H1 (cell line): Measurements from ENCODE around the gene WDR4. TPM values are rescaled to one million over a fixed set of nuclear protein-coding genes. Genes with fewer than 3 reads are reported as not detected.

Experiments used
- CTCF ChIA-PET: fragments of 300-600 bp; sonication (Branson Sonifier 250); formaldehyde crosslinking; loops from one replicate; lab custom pipeline; 2021; ENCODE audit not compliant: partially characterized antibody; lab: Charles Lee
- POLR2A ChIA-PET: fragments of 300-600 bp; sonication (Branson Sonifier 250); formaldehyde crosslinking; loops from one replicate; lab custom pipeline; 2021; ENCODE audit warnings: inconsistent platforms; ENCODE audit not compliant: partially characterized antibody; lab: Charles Lee
- DNase-seq, 2 experiments: peaks; one replicate each; pipeline versions ENCODE4 v3.0.0 to v3.0.0-alpha.2; 2010 to 2022; ENCODE audit warnings: low spot score in 2 of 2, low read depth in 1 of 2, mixed read lengths in 1 of 2
- FAIRE-seq: peaks from 2 replicates; lab custom pipeline; 2011; peaks lifted over from hg19 to GRCh38; lab: Jason Lieb, UNC
- H2AFZ ChIP-seq: 2 replicates; pipeline ENCODE4 v1.8.1; 2012; ENCODE audit warnings: low read length, inconsistent platforms
- H2AK5ac ChIP-seq: 2 replicates; pipeline ENCODE4 v1.6.1; 2013; ENCODE audit warnings: low read depth, low read length
- H2BK120ac ChIP-seq: replicated peaks from 2 replicates; pipeline ENCODE3; 2013; ENCODE audit warnings: low read depth, low read length, inconsistent platforms
- H2BK12ac ChIP-seq: 2 replicates; pipeline ENCODE4 v1.6.1; 2013; ENCODE audit warnings: low read depth, low read length
- H2BK15ac ChIP-seq: 2 replicates; pipeline ENCODE4 v1.6.1; 2013; ENCODE audit warnings: low read length
- H2BK20ac ChIP-seq: 2 replicates; pipeline ENCODE4 v1.6.1; 2013; ENCODE audit warnings: low read length
- H2BK5ac ChIP-seq: 2 replicates; pipeline ENCODE4 v1.6.1; 2013; ENCODE audit warnings: low read depth, low read length
- H3K14ac ChIP-seq: 2 replicates; pipeline ENCODE4 v1.6.1; 2013; ENCODE audit warnings: inconsistent platforms; ENCODE audit not compliant: insufficient read length
- H3K18ac ChIP-seq: 2 replicates; pipeline ENCODE4 v1.6.1; 2013; ENCODE audit warnings: low read length; ENCODE audit errors: extremely low read depth
- H3K23ac ChIP-seq: 2 replicates; pipeline ENCODE4 v1.6.1; 2013; ENCODE audit warnings: inconsistent platforms; ENCODE audit not compliant: insufficient read length
- H3K23me2 ChIP-seq: 2 replicates; pipeline ENCODE4 v1.6.1; 2013; ENCODE audit warnings: low read depth, low read length
- H3K27ac ChIP-seq: 2 replicates; pipeline ENCODE4 v1.6.1; 2011; ENCODE audit warnings: low read depth, low read length, inconsistent platforms
- H3K27me3 ChIP-seq, 4 experiments: replicated peaks in 1 of 4; 1 replicate in 1 of 4; 2 replicates in 3 of 4; pipeline versions ENCODE4 v1.6.1 to v1.8.1; 2011 to 2013; ENCODE audit warnings: low read length in 3 of 4, mild to moderate bottlenecking in 3 of 4, inconsistent platforms in 2 of 4, mixed read lengths in 2 of 4, moderate library complexity in 1 of 4; ENCODE audit not compliant: control insufficient read depth in 3 of 4, insufficient read depth in 3 of 4; ENCODE audit errors: extremely low read depth in 1 of 4
- H3K36me3 ChIP-seq, 4 experiments: 2 replicates each; pipeline versions ENCODE4 v1.6.1 to v1.8.1; 2011 to 2013; ENCODE audit warnings: mild to moderate bottlenecking in 4 of 4, low read length in 3 of 4, moderate library complexity in 2 of 4, control low read depth in 1 of 4, inconsistent platforms in 1 of 4; ENCODE audit not compliant: insufficient read depth in 4 of 4, control insufficient read depth in 2 of 4
- H3K4ac ChIP-seq: replicated peaks from 2 replicates; pipeline ENCODE3; 2013; ENCODE audit warnings: low read length, low read depth, mixed read lengths, inconsistent platforms; ENCODE audit not compliant: insufficient read length
- H3K4me1 ChIP-seq, 4 experiments: replicated peaks in 1 of 4; 1 replicate in 1 of 4; 2 replicates in 3 of 4; pipeline versions ENCODE4 v1.6.1 to v1.8.1; 2011 to 2013; ENCODE audit warnings: low read length in 3 of 4, inconsistent platforms in 2 of 4, mixed read lengths in 1 of 4; ENCODE audit not compliant: insufficient read depth in 4 of 4, control insufficient read depth in 3 of 4
- H3K4me2 ChIP-seq, 2 experiments: 2 replicates each; pipeline versions ENCODE4 v1.6.1 to v1.8.1; 2011 to 2013; ENCODE audit warnings: low read depth in 2 of 2, low read length in 2 of 2, control low read depth in 1 of 2, inconsistent platforms in 1 of 2, mild to moderate bottlenecking in 1 of 2; ENCODE audit not compliant: insufficient read depth in 1 of 2
- H3K4me3 ChIP-seq, 4 experiments: fragments of 200-600, 300-600 bp in 1 of 4; sonication (generic), shearing (Covaris generic), sonication (Bioruptor Twin) in 1 of 4; 2 replicates each; pipeline versions ENCODE4 v1.5.1 to v1.8.1; 2011 to 2016; ENCODE audit warnings: low read length in 4 of 4, low read depth in 3 of 4, control low read depth in 2 of 4, inconsistent platforms in 2 of 4, mild to moderate bottlenecking in 2 of 4, mixed read lengths in 1 of 4, moderate library complexity in 1 of 4; ENCODE audit not compliant: insufficient read depth in 2 of 4; ENCODE audit errors: extremely low read depth in 1 of 4
- H3K56ac ChIP-seq: replicated peaks from 2 replicates; pipeline ENCODE3; 2013; ENCODE audit warnings: low read depth, mild to moderate bottlenecking, mixed read lengths, low read length, inconsistent platforms; ENCODE audit not compliant: insufficient read length
- H3K79me1 ChIP-seq: 2 replicates; pipeline ENCODE4 v1.6.1; 2013; ENCODE audit warnings: low read depth, low read length, control low read depth
- H3K79me2 ChIP-seq, 2 experiments: 2 replicates each; pipeline versions ENCODE4 v1.6.1 to v1.8.1; 2012 to 2013; ENCODE audit warnings: low read length in 2 of 2, mild to moderate bottlenecking in 2 of 2, inconsistent platforms in 1 of 2; ENCODE audit not compliant: insufficient read depth in 2 of 2, control insufficient read depth in 1 of 2
- H3K9ac ChIP-seq, 4 experiments: replicated peaks in 1 of 4; 1 replicate in 1 of 4; 2 replicates in 3 of 4; pipeline versions ENCODE4 v1.6.1 to v1.8.1; 2011 to 2013; ENCODE audit warnings: low read depth in 3 of 4, low read length in 3 of 4, control low read depth in 2 of 4, mild to moderate bottlenecking in 2 of 4, moderate library complexity in 2 of 4, inconsistent platforms in 1 of 4; ENCODE audit errors: extremely low read depth in 1 of 4
- H3K9me3 ChIP-seq, 2 experiments: 2 replicates each; pipeline versions ENCODE4 v1.6.1 to v1.8.1; 2012 to 2013; ENCODE audit warnings: mild to moderate bottlenecking in 2 of 2, moderate library complexity in 2 of 2, control low read depth in 1 of 2, inconsistent platforms in 1 of 2, low read depth in 1 of 2, low read length in 1 of 2, mixed read lengths in 1 of 2; ENCODE audit not compliant: insufficient read depth in 2 of 2
- H4K20me1 ChIP-seq, 2 experiments: replicated peaks in 1 of 2; 2 replicates each; pipeline versions ENCODE3 to v1.8.1; 2011 to 2013; ENCODE audit warnings: inconsistent platforms in 2 of 2, low read length in 2 of 2, mild to moderate bottlenecking in 1 of 2; ENCODE audit not compliant: insufficient read depth in 2 of 2, control insufficient read depth in 1 of 2
- H4K5ac ChIP-seq: 2 replicates; pipeline ENCODE4 v1.6.1; 2013; ENCODE audit warnings: low read length, low read depth, mixed read lengths, inconsistent platforms; ENCODE audit not compliant: insufficient read length
- H4K8ac ChIP-seq: 2 replicates; pipeline ENCODE4 v1.8.0; 2013; ENCODE audit warnings: mild to moderate bottlenecking, moderate library complexity, low read length, inconsistent platforms; ENCODE audit not compliant: insufficient read depth; ENCODE audit errors: extremely low read depth
- H4K91ac ChIP-seq: replicated peaks from 2 replicates; pipeline ENCODE3; 2013; ENCODE audit warnings: low read length, mixed read lengths, inconsistent platforms; ENCODE audit not compliant: insufficient read length
- ASH2L ChIP-seq: fragments of 200-600, 300-600 bp; sonication (generic); IDR thresholded peaks from one replicate; pipeline ENCODE4 v1.7.1; 2017; ENCODE audit warnings: low read length
- ATF3 ChIP-seq: IDR thresholded peaks from 2 replicates; pipeline ENCODE4 v1.6.1; 2011; ENCODE audit warnings: low read depth, mild to moderate bottlenecking, low read length; ENCODE audit not compliant: insufficient read depth
- BACH1 ChIP-seq: IDR thresholded peaks from 2 replicates; pipeline ENCODE4 v1.6.1; 2012; ENCODE audit warnings: low read length, improper control_type of control experiment
- BCL11A ChIP-seq, 2 experiments: IDR thresholded peaks; one replicate each; pipeline ENCODE4 v1.6.1; 2011; ENCODE audit warnings: low read depth in 2 of 2, low read length in 2 of 2, mild to moderate bottlenecking in 2 of 2
- CEBPB ChIP-seq: IDR thresholded peaks from 2 replicates; pipeline ENCODE4 v1.6.1; 2012; ENCODE audit warnings: low read depth, low read length
- EGR1 ChIP-seq: IDR thresholded peaks from 2 replicates; pipeline ENCODE4 v1.6.1; 2011; ENCODE audit warnings: low read depth, low read length, borderline replicate concordance
- HDAC2 ChIP-seq, 2 experiments: fragments of 300-600 bp in 1 of 2; sonication (generic) in 1 of 2; IDR thresholded peaks; 2 replicates each; pipeline ENCODE4 v1.6.1; 2011 to 2012; ENCODE audit warnings: low read depth in 2 of 2, low read length in 2 of 2, mild to moderate bottlenecking in 2 of 2, moderate library complexity in 2 of 2, borderline replicate concordance in 1 of 2, inconsistent platforms in 1 of 2
- KDM4A ChIP-seq: IDR thresholded peaks from one replicate; pipeline ENCODE4 v1.7.1; 2012; ENCODE audit warnings: low read depth, mild to moderate bottlenecking, moderate library complexity, low read length, inconsistent platforms; ENCODE audit not compliant: severe bottlenecking
- MAFK ChIP-seq: IDR thresholded peaks from 2 replicates; pipeline ENCODE4 v1.6.1; 2012; ENCODE audit warnings: low read depth, mild to moderate bottlenecking, improper control_type of control experiment, low read length
- NRF1 ChIP-seq: IDR thresholded peaks from 2 replicates; pipeline ENCODE4 v1.6.1; 2011; ENCODE audit warnings: mild to moderate bottlenecking, low read depth, low read length, improper control_type of control experiment
- RBBP5 ChIP-seq: IDR thresholded peaks from 2 replicates; pipeline ENCODE4 v1.7.1; 2012; ENCODE audit warnings: low read depth, mild to moderate bottlenecking, inconsistent platforms, low read length, moderate library complexity, borderline replicate concordance
- ZNF274 ChIP-seq: IDR thresholded peaks from 2 replicates; pipeline ENCODE4 v1.7.0; 2012; ENCODE audit warnings: low read length, borderline replicate concordance; ENCODE audit errors: extremely low read depth
- WGBS, 2 experiments: shearing (Covaris generic) in 1 of 2; methylation state at CpG; one replicate each; pipeline versions ENCODE4 v1.1.6 to v1.1.7; 2013 to 2015; ENCODE audit warnings: low lambda C conversion rate in 2 of 2, mixed read lengths in 2 of 2, inconsistent platforms in 1 of 2, low coverage in 1 of 2, missing lambda C conversion rate in 1 of 2; ENCODE audit not compliant: insufficient replicate concordance in 2 of 2, insufficient coverage in 1 of 2, insufficient read length in 1 of 2; ENCODE audit errors: extremely low coverage in 1 of 2, missing lambda C conversion rate in 1 of 2; 5-methylcytosine and 5-hydroxymethylcytosine counted together
- polyA plus RNA-seq, 7 experiments: library from polyadenylated mRNA; depleted of rRNA in 3 of 7; stranded (reverse) in 5 of 7; unstranded in 2 of 7; fragments of >200 nt in 5 of 7; fragments of 200-250 nt in 2 of 7; gene quantifications; 1 replicate in 5 of 7; 2 replicates in 1 of 7; 4 replicates in 1 of 7; pipeline versions ENCODE4 v1.2.1 to v1.2.3, GENCODE V29; 2011 to 2013; ENCODE audit warnings: missing spikeins in 2 of 7, mixed read lengths in 2 of 7
- total RNA-seq: library from RNA; stranded (reverse); fragmentation: NEBNext Ultra II Directional; extraction: Animal tissue kit (Norgen Biotek cat#: 25700); gene quantifications from 2 replicates; pipeline ENCODE4 v1.2.1, GENCODE V29; 2021

WDR4 gene
- total and polyA plus RNA-seq, 2 of the 8 experiments (the other 6 are each of a cell fraction or from before 2014, with no cell fraction given): 28.9 to 47.8 TPM

GRCh38 chr21:42815217-42815616, 64.1 kb downstream of the WDR4 start:
- TF ChIP-seq NRF1 (no peak), RBBP5 (no peak), BACH1 (no peak), BCL11A (IDR thresholded peaks at IDR 0.05; ENCODE audit: low read depth in 2 of 2, low read length in 2 of 2) (no peak), MAFK (no peak), CEBPB (no peak), ASH2L (no peak), ATF3 (no peak), HDAC2 (IDR thresholded peaks at IDR 0.05; ENCODE audit: borderline replicate concordance in 1 of 2, low read depth in 2 of 2, low read length in 2 of 2) (no peak), KDM4A (no peak), EGR1 (no peak), ZNF274 (no peak)
- TF ChIP-seq, all 59 proteins: peak for 0
- no peak overlapping the region for H3K23ac ChIP-seq
- no peak overlapping the region for H2BK20ac ChIP-seq
- H3K23me2 ChIP-seq: no peaks in the 10 kb centered on the region; the same call in 1 of the 2 replicates
- H3K36me3 ChIP-seq: no peaks in the 10 kb centered on the region
- H3K4me3 ChIP-seq: no peak overlapping the region
- ChIA-PET CTCF (no interaction called here), POLR2A (interaction anchor here (0.8 kb wide), 1 partner anchor 99 kb away, joined by 3 read pairs; no protein-coding TSS in a partner anchor)
- H3K14ac ChIP-seq: no peak overlapping the region
- WGBS, 2 experiments: 81% methylated on average over 1 of the region's 1 CpG; no CpG with 5 or more reads in 1 of the 2 experiments
- no peaks in the 10 kb centered on the region for H3K79me2 ChIP-seq
- H2BK5ac ChIP-seq: no peak overlapping the region
- no peak overlapping the region for H2AK5ac ChIP-seq
- no peak overlapping the region for H2BK15ac ChIP-seq
- H3K4me2 ChIP-seq: no peak overlapping the region
- H3K4me1 ChIP-seq: no peaks in the 10 kb centered on the region
- H4K5ac ChIP-seq: no peak overlapping the region
- no peak overlapping the region for H2AFZ ChIP-seq
- no peak overlapping the region for H4K8ac ChIP-seq
- no peak for DNase-seq
- H2BK12ac ChIP-seq: no peak overlapping the region
- H3K27ac ChIP-seq: no peak overlapping the region
- H3K27me3 ChIP-seq: no peaks in the 10 kb centered on the region
- no peak overlapping the region for H2BK120ac ChIP-seq
- no peak overlapping the region for H3K4ac ChIP-seq
- no peaks in the 10 kb centered on the region for H3K79me1 ChIP-seq
- no peak overlapping the region for H3K18ac ChIP-seq
- H3K56ac ChIP-seq: no peak overlapping the region
- no peak overlapping the region for H4K91ac ChIP-seq
- no peak overlapping the region for H3K9ac ChIP-seq
- H3K9me3 ChIP-seq: peaks cover 17 to 28% of the 10 kb centered on the region in 2 experiments
- no peak for FAIRE-seq
- H4K20me1 ChIP-seq: no peaks in the 10 kb centered on the region
